Activated CD4-positive, alpha-beta T cell treated with anti-CD3 and anti-CD28 coated beads, Interleukin-2, amount 50 U/mL, for 24 hours (primary cell): ENCODE data around the gene MUC2.

ENCODE experiments used
- DNase-seq, 2 donors: peaks; one replicate each; pipeline ENCODE4 v3.0.0-alpha.2; 2020; ENCODE audit warnings: low read depth in 1 of 2, low spot score in 1 of 2

MUC2 gene

DNA sequence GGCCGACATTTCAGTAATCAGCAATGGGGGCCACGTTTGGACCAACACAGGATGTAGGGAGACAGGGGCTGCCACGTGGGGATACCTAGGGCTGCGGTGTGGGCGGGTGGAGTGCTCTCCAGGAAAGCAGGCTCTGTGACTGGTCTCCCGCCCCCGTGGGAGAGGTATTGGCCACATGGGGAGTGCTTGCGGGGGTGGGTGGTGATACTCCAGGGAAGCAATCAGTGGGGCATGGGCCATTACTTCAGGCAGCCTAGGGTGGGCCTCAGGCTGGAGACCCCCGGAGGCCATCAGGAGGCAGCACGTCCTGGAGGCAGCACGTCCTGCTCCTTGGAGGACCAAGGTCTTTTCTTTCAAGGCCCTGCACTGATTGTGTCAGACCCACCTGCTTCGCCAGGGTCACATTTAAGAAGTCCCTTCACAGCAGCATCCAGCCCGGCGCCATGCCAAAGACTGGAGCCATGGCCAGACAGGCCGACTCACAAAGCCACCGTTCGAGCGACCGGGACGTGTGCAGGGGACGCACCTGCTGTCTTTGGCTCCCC is 3.0 kb upstream of the MUC2 start:
- no peak for DNase-seq

GRCh38 chr11:1072116-1072820 is 2.4 kb upstream of the MUC2 start:
- no peak for DNase-seq

GRCh38 chr11:1072821-1073231 is 1.8 kb upstream of the MUC2 start:
- DNase-seq, result no peak

GRCh38 chr11:1073261-1073724 is 1.4 kb upstream of the MUC2 start:
- DNase-seq, result no peak

- no peak for DNase-seq
Measured at GRCh38 chr11:1073851-1074243, 827 bp upstream of the MUC2 start.

GRCh38 chr11:1075341-1075911 is 752 bp downstream of the MUC2 start:
- no peak for DNase-seq

GRCh38 chr11:1076061-1076665 is 1.5 kb downstream of the MUC2 start:
- DNase-seq, result no peak

DNA sequence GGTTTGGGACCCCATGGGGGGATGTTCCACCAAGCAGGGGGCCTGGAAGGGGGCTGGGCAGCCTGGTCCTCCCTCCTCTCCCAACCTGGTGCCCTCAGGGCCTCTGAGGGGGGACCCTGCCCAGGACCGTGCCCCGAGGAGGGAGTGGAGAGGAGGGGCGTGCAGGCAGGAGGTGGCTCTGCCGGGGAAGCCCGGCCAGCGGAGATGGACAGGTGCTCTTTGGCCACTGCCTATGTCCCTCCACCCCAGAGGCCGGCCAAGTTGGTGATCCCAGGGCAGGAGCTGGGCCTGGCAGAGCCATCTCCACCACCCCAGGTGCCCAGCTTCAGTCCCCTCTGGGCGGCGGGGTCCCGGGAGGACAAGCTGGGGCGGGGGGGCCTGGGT is 2.4 kb downstream of the MUC2 start:
- DNase-seq, result no peak

- no peak for DNase-seq
Measured at GRCh38 chr11:1077417-1078119, 2.9 kb downstream of the MUC2 start.

DNA sequence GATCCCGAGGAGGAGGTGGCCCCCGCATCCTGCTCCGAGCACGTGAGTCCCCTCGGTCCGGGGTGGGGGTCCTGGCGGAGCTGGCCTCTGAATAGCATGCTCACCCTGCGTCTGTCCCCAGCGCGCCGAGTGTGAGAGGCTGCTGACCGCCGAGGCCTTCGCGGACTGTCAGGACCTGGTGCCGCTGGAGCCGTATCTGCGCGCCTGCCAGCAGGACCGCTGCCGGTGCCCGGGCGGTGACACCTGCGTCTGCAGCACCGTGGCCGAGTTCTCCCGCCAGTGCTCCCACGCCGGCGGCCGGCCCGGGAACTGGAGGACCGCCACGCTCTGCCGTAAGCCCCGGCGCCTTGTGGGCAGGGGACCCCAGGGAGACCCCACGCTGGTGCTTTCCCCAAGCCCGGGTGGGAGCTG is 3.5 kb downstream of the MUC2 start:
- DNase-seq, result no peak

- DNase-seq, result no peak
Measured at GRCh38 chr11:1081601-1082311, 7.1 kb downstream of the MUC2 start.

- DNase-seq, result no peak
Measured at GRCh38 chr11:1082346-1082727, 7.7 kb downstream of the MUC2 start.

GRCh38 chr11:1082728-1083620 is 8.3 kb downstream of the MUC2 start:
- DNase-seq, result no peak

DNA sequence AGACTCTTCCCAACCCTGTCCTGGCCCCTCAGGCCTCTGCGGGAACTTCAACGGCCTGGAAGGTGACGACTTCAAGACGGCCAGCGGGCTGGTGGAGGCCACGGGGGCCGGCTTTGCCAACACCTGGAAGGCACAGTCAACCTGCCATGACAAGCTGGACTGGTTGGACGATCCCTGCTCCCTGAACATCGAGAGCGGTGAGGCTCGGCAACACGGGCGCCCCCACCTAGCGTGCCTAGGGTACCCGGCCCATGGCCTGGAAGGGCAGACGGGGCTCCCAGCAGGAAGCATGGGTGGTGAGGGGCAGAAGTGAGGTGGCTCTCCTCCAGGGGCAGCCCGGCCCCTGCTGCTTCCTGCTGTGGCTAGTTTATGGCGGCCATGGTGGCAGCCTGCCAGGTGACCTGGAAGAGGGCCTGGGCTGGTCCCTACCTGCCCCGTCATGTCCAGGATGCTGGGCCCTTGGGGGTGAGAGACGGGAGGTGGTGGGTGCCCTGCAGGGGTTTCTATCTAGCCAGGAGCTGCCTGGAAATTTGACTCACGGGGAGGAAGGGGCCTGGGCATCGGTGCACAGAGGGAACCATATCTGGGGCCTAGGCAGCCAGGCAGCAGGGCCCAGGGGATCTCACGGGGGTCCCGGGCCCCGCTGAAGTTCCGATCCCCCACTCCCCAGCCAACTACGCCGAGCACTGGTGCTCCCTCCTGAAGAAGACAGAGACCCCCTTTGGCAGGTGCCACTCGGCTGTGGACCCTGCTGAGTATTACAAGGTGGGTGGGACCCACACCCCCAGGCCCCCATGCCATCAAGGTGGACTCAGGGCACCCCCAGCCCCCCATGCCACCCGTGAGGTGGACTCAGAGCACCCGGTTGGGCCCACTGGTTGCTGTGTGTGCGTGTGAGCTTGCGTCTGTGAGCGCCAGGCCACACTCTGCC is 9.2 kb downstream of the MUC2 start:
- DNase-seq, result no peak

DNA sequence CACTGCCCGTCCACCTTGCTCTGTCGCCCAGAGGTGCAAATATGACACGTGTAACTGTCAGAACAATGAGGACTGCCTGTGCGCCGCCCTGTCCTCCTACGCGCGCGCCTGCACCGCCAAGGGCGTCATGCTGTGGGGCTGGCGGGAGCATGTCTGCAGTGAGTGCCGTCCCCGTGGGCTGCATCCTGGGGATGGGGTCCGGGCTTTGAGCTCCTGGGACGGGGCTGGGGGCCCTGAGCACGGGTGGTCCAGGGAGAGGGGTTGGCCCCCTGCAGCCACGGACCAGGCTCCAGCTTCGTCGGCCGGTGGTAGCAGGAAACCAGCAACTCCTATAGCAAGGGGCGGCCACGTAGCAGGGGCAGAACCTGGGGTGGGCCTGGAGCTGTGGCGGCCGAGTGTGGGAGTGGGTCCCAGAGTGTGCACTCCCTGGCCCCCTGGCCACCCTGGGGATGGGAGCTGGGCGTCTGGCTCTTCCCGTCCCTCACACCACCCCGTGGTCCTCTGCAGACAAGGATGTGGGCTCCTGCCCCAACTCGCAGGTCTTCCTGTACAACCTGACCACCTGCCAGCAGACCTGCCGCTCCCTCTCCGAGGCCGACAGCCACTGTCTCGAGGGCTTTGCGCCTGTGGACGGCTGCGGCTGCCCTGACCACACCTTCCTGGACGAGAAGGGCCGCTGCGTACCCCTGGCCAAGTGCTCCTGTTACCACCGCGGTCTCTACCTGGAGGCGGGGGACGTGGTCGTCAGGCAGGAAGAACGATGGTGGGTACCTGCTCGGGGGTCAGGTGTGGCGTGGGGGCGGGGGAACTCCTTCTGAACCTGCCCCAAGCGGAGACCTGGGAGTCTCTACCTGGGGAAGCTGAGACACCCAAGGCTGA is 10.1 kb downstream of the MUC2 start:
- no peak for DNase-seq

DNA sequence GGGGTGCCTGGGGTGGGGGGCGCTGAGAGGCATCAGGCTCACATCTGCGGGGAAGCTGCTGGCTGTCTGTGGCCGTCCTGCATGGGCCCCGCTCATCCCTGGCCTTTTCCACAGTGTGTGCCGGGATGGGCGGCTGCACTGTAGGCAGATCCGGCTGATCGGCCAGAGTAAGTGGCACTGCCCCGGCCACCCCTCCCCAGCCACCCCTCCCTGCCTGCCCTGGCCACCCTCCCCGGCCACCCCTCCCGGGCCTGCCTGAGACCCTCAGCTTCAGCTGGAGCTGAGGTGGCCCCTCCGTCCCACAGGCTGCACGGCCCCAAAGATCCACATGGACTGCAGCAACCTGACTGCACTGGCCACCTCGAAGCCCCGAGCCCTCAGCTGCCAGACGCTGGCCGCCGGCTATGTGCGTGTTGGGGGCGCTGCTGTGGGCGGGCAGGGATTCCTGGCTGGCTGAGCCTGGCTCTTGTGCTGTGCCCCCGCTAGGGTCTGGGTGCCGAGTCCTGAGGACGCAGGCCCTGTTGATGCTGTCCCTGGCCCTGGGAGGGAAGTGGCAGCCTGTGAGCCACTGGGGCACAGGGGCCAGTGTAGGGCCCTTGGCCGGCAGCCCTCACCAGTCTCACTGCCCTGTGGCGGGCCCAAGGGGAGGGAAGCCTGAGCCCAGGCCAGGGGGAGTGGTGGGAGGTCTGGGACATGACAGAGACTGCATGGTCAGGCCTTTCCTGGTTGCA is 10.9 kb downstream of the MUC2 start:
- DNase-seq, result no peak
